AG09309 (cell line): Measurements from ENCODE around the gene SCYGR3.

Experiments used
- DNase-seq: peaks from one replicate; pipeline ENCODE4 v3.0.0-alpha.2; 2010; ENCODE audit warnings: low read depth
- H3K4me3 ChIP-seq: 2 replicates; pipeline ENCODE4 v1.5.1; 2011; ENCODE audit warnings: mild to moderate bottlenecking, low read depth, low read length, moderate library complexity; ENCODE audit not compliant: control insufficient read depth
- CTCF ChIP-seq: IDR thresholded peaks from 2 replicates; pipeline ENCODE4 v1.5.1; 2011; ENCODE audit warnings: mild to moderate bottlenecking, low read depth, low read length, inconsistent platforms; ENCODE audit not compliant: insufficient read depth, control insufficient read depth; ENCODE audit errors: missing control alignments

SCYGR3 gene

DNA sequence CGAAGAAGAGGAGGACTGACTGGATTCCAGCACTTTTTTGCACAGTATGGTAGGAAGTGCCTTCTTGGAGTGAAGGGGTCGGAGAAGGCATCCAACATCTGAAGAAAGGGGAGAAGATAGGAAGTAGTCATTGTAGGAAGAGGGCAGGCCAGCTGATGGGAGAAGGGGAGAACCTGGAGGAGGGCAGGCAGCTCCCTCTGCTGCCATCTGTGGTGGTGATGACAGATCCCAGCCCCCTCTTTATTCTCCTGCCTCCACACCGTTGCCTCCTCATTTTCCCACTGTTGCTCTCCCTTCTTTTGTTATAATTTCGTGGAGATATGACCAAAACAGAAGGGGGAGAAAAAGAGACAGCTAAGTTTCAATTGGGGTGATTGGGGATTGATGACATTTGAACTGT lies 18.8 kb downstream of the SCYGR3 start:
- TF ChIP-seq CTCF, result no peak
- DNase-seq, result no peak
- no peak overlapping the region for H3K4me3 ChIP-seq

DNA sequence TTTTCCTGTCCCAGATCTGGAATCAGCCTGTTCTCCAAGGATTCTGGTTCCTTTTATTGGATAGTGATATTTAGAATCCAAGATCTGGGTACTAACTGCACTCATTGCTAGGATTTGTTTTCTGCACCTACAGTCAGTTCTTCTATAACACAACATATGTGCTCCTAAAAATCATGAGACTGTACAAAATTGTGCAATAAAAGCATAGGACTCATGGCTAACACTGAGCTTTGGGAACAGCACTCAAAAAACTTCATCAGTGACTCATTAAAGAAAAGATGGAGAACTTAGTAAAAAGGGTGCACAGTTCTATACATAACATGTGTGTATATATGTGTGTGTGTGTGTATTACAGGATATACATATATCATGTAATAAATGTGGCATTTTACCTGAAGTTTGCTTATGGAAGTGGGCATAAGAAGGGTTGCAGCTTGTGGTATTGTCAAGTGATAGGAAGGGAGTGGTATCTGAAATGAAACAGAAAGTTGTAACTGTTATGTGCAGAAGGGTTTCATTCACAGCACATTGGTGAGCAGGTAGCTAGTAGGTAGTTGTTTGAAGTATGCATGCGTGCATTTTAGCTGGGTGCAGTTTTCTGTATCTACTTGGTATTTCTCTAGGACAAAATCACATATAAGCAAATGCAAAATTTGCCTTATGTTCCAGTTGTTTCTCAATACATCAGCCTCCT lies 21.8 kb downstream of the SCYGR3 start:
- no peak for DNase-seq
- no peak overlapping the region for H3K4me3 ChIP-seq
- TF ChIP-seq CTCF, result no peak

DNA sequence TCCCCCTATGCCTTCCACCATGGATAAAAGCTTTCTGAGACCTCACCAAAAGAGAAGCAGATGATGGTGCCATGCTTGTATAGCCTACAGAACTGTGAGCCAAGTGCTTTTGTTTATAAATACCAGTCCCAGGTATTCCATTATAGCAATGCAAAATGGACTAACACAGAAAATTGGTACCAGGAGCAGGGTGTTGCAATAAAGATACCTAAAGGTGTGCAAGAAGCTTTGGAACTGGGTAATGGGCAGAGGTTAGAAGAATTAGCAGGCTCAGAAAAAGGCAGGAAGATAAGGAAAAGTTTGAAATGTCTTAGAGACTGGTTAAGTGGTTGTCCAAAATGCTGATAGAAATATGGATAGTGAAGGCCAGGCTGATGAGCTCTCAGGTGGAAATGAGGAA lies 32.3 kb downstream of the SCYGR3 start:
- no peak for TF ChIP-seq CTCF
- no peak for DNase-seq
- no peak overlapping the region for H3K4me3 ChIP-seq

DNA sequence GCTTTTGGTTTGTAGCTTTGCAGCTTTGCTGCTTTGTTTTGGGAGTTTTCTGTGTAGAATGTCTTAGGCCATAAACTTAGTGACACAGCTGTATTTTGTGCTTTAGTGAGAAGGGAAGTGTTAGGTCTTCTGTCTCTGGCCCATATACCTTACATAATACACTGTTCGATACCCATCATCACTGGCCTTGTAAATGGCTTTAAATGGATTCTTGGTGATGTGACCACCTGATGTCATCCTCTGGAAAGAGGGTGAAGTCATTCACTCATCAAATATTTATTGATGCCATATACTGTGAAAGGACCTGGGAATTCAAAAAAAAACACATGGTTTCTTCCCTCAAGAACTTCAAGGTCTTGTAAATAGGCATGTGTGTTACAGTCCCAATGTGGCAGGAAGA lies 34.8 kb downstream of the SCYGR3 start:
- DNase-seq, result no peak
- no peak for TF ChIP-seq CTCF
- no peak overlapping the region for H3K4me3 ChIP-seq

- no peak for TF ChIP-seq CTCF
- H3K4me3 ChIP-seq, result no peak overlapping the region
- DNase-seq, result no peak
These were observed 36.0 kb downstream of the SCYGR3 start for GRCh38 chr2:227578642-227579041.

DNA sequence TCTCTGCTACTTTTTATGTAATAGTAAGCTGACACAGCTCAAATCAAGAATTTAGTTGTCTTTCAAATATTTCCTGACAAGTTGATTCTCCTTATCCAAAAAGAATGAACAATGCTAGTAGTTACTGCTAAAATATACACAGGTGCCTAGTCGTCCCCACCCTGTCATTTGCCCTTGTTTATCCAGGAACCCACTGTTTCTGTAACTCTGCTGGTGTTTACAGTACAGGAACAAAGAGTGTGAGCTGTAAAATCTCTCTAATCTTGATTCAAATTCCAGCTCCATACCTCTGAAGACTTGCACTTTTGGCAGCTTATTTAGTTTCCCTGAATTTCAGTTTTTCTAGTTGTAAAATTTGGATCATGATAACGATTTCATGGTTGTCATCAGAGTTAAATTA lies 37.1 kb downstream of the SCYGR3 start:
- no peak for TF ChIP-seq CTCF
- no peak for DNase-seq
- no peak overlapping the region for H3K4me3 ChIP-seq

GRCh38 chr2:227576812-227577211 lies 37.8 kb downstream of the SCYGR3 start:
- no peak for DNase-seq
- TF ChIP-seq CTCF, result no peak
- H3K4me3 ChIP-seq, result no peak overlapping the region
